GOT3 (cell line): ENCODE results near the gene C1orf226.

Source experiments
- DNase-seq: peaks from one replicate; lab custom pipeline; 2025; ENCODE audit warnings: mixed read lengths; lab: John Stamatoyannopoulos, UW

Gene C1orf226

GRCh38 chr1:162366149-162366548 is 15.4 kb upstream of the C1orf226 start:
- no peak for DNase-seq

- no peak for DNase-seq
Measured at GRCh38 chr1:162366671-162367070, 14.9 kb upstream of the C1orf226 start.

- DNase-seq: no peak
Measured at GRCh38 chr1:162367073-162367472, 14.5 kb upstream of the C1orf226 start.

- no peak for DNase-seq
Measured at GRCh38 chr1:162367772-162368171, 13.8 kb upstream of the C1orf226 start.

GRCh38 chr1:162368451-162368850 is 13.1 kb upstream of the C1orf226 start:
- DNase-seq: no peak

GRCh38 chr1:162369571-162369970 is 12.0 kb upstream of the C1orf226 start:
- no peak for DNase-seq

- DNase-seq: no peak
Measured at GRCh38 chr1:162370161-162370560, 11.4 kb upstream of the C1orf226 start.

GRCh38 chr1:162370721-162371120 is 10.8 kb upstream of the C1orf226 start:
- DNase-seq: no peak

GRCh38 chr1:162371611-162372010 is 9.9 kb upstream of the C1orf226 start:
- DNase-seq: no peak

- DNase-seq: no peak
Measured at GRCh38 chr1:162372159-162373071, 9.1 kb upstream of the C1orf226 start.

- DNase-seq: no peak
Measured at GRCh38 chr1:162373072-162373427, 8.5 kb upstream of the C1orf226 start.

GRCh38 chr1:162373541-162374260 is 7.8 kb upstream of the C1orf226 start:
- DNase-seq: no peak

GRCh38 chr1:162374406-162374805 is 7.1 kb upstream of the C1orf226 start:
- DNase-seq: no peak

GRCh38 chr1:162375463-162375862 is 6.1 kb upstream of the C1orf226 start:
- DNase-seq: no peak

- DNase-seq: no peak
Measured at GRCh38 chr1:162376691-162377090, 4.8 kb upstream of the C1orf226 start, which contains the start of gene SPATA46. SPATA46 (minus strand) TSS chr1:162376854; CDS start chr1:162376790, 64 bp downstream.

- DNase-seq: no peak
Measured at GRCh38 chr1:162380061-162380846, 1.3 kb upstream of the C1orf226 start.

- DNase-seq: no peak
Measured at GRCh38 chr1:162381941-162382750, 618 bp downstream of the C1orf226 start.

GRCh38 chr1:162383091-162383490 is 1.6 kb downstream of the C1orf226 start:
- no peak for DNase-seq

GRCh38 chr1:162383516-162383915 is 2.0 kb downstream of the C1orf226 start:
- no peak for DNase-seq

GRCh38 chr1:162384116-162384515 is 2.6 kb downstream of the C1orf226 start:
- no peak for DNase-seq

GRCh38 chr1:162384601-162385279 is 3.2 kb downstream of the C1orf226 start:
- no peak for DNase-seq
